K562 (cell line): ENCODE measurements around the gene MARK2. TPM values are rescaled to one million over a fixed set of nuclear protein-coding genes. Genes with fewer than 3 reads are reported as not detected.
A peak's percentile ranks its signal among the peaks of the same experiment; 100 is the strongest.

Source experiments
- ARID1B ChIP-seq: fragments of 450-650 bp; IDR thresholded peaks from 2 replicates; pipeline ENCODE4 v1.6.1; 2016; ENCODE audit warnings: antibody characterized with exemption, mild to moderate bottlenecking, inconsistent platforms
- CBX8 ChIP-seq: fragments of 200-600 bp; sonication (generic); IDR thresholded peaks from 2 replicates; pipeline ENCODE4 v1.6.1; 2012; ENCODE audit warnings: borderline replicate concordance, mixed run types, low read depth, mild to moderate bottlenecking, moderate library complexity, mixed read lengths, low read length, control low read depth, inconsistent platforms; ENCODE audit not compliant: poor library complexity, severe bottlenecking; ENCODE audit errors: extremely low read depth
- DLX4 ChIP-seq: fragments of 250-450 bp; sonication (Bioruptor Pico); IDR thresholded peaks from 2 replicates; pipeline ENCODE4 v1.6.1; 2021; ENCODE audit warnings: mild to moderate bottlenecking
- EWSR1 ChIP-seq: fragments of 450-650 bp; IDR thresholded peaks from 2 replicates; pipeline ENCODE4 v1.6.1; 2018; ENCODE audit warnings: borderline replicate concordance, mild to moderate bottlenecking, low read depth, moderate library complexity; ENCODE audit not compliant: partially characterized antibody
- FOXA1 ChIP-seq: fragments of 450-650 bp; IDR thresholded peaks from 2 replicates; pipeline ENCODE4 v1.6.1; 2016; ENCODE audit warnings: mild to moderate bottlenecking, borderline replicate concordance
- GATA2 ChIP-seq: sonication (generic); formaldehyde crosslinking; IDR thresholded peaks from 2 replicates; pipeline ENCODE4 v1.4.0; 2020; ENCODE audit warnings: mild to moderate bottlenecking, missing genetic modification reagents
- KLF16 ChIP-seq: IDR thresholded peaks from 2 replicates; pipeline ENCODE4 v1.6.1; 2016; ENCODE audit warnings: antibody characterized with exemption
- POLR2AphosphoS5 ChIP-seq: IDR thresholded peaks from 2 replicates; pipeline ENCODE4 v1.6.1; 2011; ENCODE audit warnings: mild to moderate bottlenecking, low read depth, low read length, moderate library complexity; ENCODE audit not compliant: control insufficient read depth, insufficient read depth
- RUNX1 ChIP-seq: sonication (generic); IDR thresholded peaks from 2 replicates; pipeline ENCODE4 v1.6.1; 2016; ENCODE audit warnings: antibody characterized with exemption, low read depth
- SAP30 ChIP-seq: fragments of 200-600 bp; sonication (generic); IDR thresholded peaks from 2 replicates; pipeline ENCODE4 v1.6.1; 2012; ENCODE audit warnings: borderline replicate concordance, low read depth, mild to moderate bottlenecking, moderate library complexity, low read length, control low read depth, inconsistent platforms; ENCODE audit not compliant: insufficient read depth, poor library complexity, severe bottlenecking
- SLC30A9 ChIP-seq: fragments of 250-450 bp; sonication (Bioruptor Pico); IDR thresholded peaks from 2 replicates; pipeline ENCODE4 v1.8.0; 2022; ENCODE audit warnings: mild to moderate bottlenecking, moderate library complexity
- TRIM24 ChIP-seq, 2 experiments: fragments of 450-650 bp; IDR thresholded peaks; 2 replicates each; pipeline ENCODE4 v1.6.1; 2016
- ZNF217 ChIP-seq: sonication (generic); formaldehyde crosslinking; IDR thresholded peaks from 2 replicates; pipeline ENCODE4 v1.8.0; 2022; ENCODE audit warnings: mild to moderate bottlenecking, missing genetic modification reagents
- ZNF239 ChIP-seq: fragments of 250-450 bp; sonication (Bioruptor Pico); IDR thresholded peaks from 2 replicates; pipeline ENCODE4 v1.4.0; 2020; ENCODE audit warnings: mild to moderate bottlenecking
- ZNF263 ChIP-seq: sonication (generic); formaldehyde crosslinking; IDR thresholded peaks from 2 replicates; pipeline ENCODE4 v1.8.0; 2022; ENCODE audit warnings: mild to moderate bottlenecking, missing genetic modification reagents, borderline replicate concordance
- ZNF551 ChIP-seq: fragments of 250-450 bp; sonication (Bioruptor Pico); IDR thresholded peaks from 2 replicates; pipeline ENCODE4 v1.5.0; 2021; ENCODE audit warnings: mild to moderate bottlenecking, moderate library complexity
- polyA plus RNA-seq, 8 experiments: library from polyadenylated mRNA; depleted of rRNA in 4 of 8; stranded (reverse) in 5 of 8; unstranded in 3 of 8; fragments of >200 nt; fragmentation: Nextera tagmentation in 2 of 8; fragmentation: Illumina TruSeq in 1 of 8; extraction: Ambion mirVana in 2 of 8; extraction: Trizol in 1 of 8; gene quantifications; 2 replicates each; pipeline versions ENCODE4 v1.2.1 to v1.2.3, GENCODE V29; 2011 to 2014; ENCODE audit warnings: inconsistent platforms in 1 of 8, missing spikeins in 1 of 8
- total RNA-seq, 7 experiments: library from RNA; depleted of rRNA in 6 of 7; stranded (reverse); fragments of >200 nt in 6 of 7; fragmentation: Illumina TruSeq in 2 of 7; extraction: Trizol in 2 of 7; gene quantifications; 2 replicates each; pipeline versions ENCODE4 v1.2.1 to v1.2.3, GENCODE V29; 2011 to 2021; ENCODE audit warnings: low replicate concordance in 1 of 7
- TF ChIP-seq, protein P1 (sequence below): sonication (generic); formaldehyde crosslinking; IDR thresholded peaks from 2 replicates; pipeline ENCODE4 v1.8.0; 2023; ENCODE audit warnings: missing genetic modification reagents, mild to moderate bottlenecking, borderline replicate concordance
- TF ChIP-seq, protein P2 (sequence below): fragments of 250-450 bp; sonication (Bioruptor Pico); IDR thresholded peaks from 2 replicates; pipeline ENCODE4 v1.8.0; 2021; ENCODE audit warnings: borderline replicate concordance, mild to moderate bottlenecking, moderate library complexity; ENCODE audit not compliant: poor library complexity, severe bottlenecking
- TF ChIP-seq, protein P3 (sequence below): fragments of 250-450 bp; sonication (Bioruptor Pico); IDR thresholded peaks from 2 replicates; pipeline ENCODE4 v1.5.0; 2020; ENCODE audit warnings: mild to moderate bottlenecking, borderline replicate concordance

Gene MARK2
- total and polyA plus RNA-seq, 9 of the 15 experiments (the other 6 are each of a cell fraction or from before 2014, with no cell fraction given) = 0.32 to 43.5 (median 15.1) TPM

- TF ChIP-seq, protein P1, sequence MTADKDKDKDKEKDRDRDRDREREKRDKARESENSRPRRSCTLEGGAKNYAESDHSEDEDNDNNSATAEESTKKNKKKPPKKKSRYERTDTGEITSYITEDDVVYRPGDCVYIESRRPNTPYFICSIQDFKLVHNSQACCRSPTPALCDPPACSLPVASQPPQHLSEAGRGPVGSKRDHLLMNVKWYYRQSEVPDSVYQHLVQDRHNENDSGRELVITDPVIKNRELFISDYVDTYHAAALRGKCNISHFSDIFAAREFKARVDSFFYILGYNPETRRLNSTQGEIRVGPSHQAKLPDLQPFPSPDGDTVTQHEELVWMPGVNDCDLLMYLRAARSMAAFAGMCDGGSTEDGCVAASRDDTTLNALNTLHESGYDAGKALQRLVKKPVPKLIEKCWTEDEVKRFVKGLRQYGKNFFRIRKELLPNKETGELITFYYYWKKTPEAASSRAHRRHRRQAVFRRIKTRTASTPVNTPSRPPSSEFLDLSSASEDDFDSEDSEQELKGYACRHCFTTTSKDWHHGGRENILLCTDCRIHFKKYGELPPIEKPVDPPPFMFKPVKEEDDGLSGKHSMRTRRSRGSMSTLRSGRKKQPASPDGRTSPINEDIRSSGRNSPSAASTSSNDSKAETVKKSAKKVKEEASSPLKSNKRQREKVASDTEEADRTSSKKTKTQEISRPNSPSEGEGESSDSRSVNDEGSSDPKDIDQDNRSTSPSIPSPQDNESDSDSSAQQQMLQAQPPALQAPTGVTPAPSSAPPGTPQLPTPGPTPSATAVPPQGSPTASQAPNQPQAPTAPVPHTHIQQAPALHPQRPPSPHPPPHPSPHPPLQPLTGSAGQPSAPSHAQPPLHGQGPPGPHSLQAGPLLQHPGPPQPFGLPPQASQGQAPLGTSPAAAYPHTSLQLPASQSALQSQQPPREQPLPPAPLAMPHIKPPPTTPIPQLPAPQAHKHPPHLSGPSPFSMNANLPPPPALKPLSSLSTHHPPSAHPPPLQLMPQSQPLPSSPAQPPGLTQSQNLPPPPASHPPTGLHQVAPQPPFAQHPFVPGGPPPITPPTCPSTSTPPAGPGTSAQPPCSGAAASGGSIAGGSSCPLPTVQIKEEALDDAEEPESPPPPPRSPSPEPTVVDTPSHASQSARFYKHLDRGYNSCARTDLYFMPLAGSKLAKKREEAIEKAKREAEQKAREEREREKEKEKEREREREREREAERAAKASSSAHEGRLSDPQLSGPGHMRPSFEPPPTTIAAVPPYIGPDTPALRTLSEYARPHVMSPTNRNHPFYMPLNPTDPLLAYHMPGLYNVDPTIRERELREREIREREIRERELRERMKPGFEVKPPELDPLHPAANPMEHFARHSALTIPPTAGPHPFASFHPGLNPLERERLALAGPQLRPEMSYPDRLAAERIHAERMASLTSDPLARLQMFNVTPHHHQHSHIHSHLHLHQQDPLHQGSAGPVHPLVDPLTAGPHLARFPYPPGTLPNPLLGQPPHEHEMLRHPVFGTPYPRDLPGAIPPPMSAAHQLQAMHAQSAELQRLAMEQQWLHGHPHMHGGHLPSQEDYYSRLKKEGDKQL (CRISPR knock-in tag) = no peak
- TF ChIP-seq TRIM24 (IDR thresholded peaks at IDR 0.05) (peak in 1 of 2 experiments; percentile 25; a peak in 2 of 4 replicates), FOXA1 (no peak), CBX8 (no peak), SAP30 (no peak), ZNF551 (CRISPR knock-in tag) (no peak), ZNF217 (CRISPR knock-in tag) (no peak), ZNF239 (CRISPR knock-in tag) (no peak), DLX4 (CRISPR knock-in tag) (no peak), ARID1B (peak; percentile 68), KLF16 (peak; percentile 53; the same call in 1 of the 2 replicates), POLR2AphosphoS5 (peak; percentile 57; the same call in 1 of the 2 replicates), RUNX1 (no peak), SLC30A9 (no peak), ZNF263 (CRISPR knock-in tag) (no peak), EWSR1 (no peak), GATA2 (CRISPR knock-in tag) (no peak)
- TF ChIP-seq, protein P2, sequence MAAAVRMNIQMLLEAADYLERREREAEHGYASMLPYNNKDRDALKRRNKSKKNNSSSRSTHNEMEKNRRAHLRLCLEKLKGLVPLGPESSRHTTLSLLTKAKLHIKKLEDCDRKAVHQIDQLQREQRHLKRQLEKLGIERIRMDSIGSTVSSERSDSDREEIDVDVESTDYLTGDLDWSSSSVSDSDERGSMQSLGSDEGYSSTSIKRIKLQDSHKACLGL (CRISPR knock-in tag) = no peak
- TF ChIP-seq, protein P3, sequence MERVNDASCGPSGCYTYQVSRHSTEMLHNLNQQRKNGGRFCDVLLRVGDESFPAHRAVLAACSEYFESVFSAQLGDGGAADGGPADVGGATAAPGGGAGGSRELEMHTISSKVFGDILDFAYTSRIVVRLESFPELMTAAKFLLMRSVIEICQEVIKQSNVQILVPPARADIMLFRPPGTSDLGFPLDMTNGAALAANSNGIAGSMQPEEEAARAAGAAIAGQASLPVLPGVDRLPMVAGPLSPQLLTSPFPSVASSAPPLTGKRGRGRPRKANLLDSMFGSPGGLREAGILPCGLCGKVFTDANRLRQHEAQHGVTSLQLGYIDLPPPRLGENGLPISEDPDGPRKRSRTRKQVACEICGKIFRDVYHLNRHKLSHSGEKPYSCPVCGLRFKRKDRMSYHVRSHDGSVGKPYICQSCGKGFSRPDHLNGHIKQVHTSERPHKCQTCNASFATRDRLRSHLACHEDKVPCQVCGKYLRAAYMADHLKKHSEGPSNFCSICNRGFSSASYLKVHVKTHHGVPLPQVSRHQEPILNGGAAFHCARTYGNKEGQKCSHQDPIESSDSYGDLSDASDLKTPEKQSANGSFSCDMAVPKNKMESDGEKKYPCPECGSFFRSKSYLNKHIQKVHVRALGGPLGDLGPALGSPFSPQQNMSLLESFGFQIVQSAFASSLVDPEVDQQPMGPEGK = no peak
Observed at GRCh38 chr11:63941901-63942300, 103.0 kb downstream of the MARK2 start (continued).
